Measurements from ENCODE around the gene PCDHB14.
"Not testable (repeated sequence)": the region's sequence is repeated elsewhere in the genome, so short reads cannot be mapped to it uniquely, and the experiment has no call there.

- not testable (repeated sequence) for TF ChIP-seq CTCF (conservative IDR thresholded peaks at IDR 0.05); ZFX (IDR thresholded peaks at IDR 0.05)
Observed at GRCh38 chr5:141247434-141247833, 24.3 kb downstream of the PCDHB14 start.

Measured in C4-2B (cell line).